IMR-90 (cell line): ENCODE results near the gene ERGIC1. TPM values are rescaled to one million over a fixed set of nuclear protein-coding genes. Genes with fewer than 3 reads are reported as not detected.

Experiments used
- ATAC-seq: fragments of 200-7000 bp; cut with Tn5 transposase; 2 replicates; pipeline ENCODE4 v1.9.1; 2020; ENCODE audit warnings: low read depth, mild to moderate bottlenecking, moderate library complexity
- BruUV-seq: library from RNA; stranded (reverse); fragments of 400-500 nt; replicated peaks from 2 replicates; lab custom pipeline; 2021; lab: Mats Ljungman, UMichigan
- CTCF ChIA-PET: fragments of 300-600 bp; formaldehyde crosslinking; extraction: SDS; loops from one replicate; lab custom pipeline; 2021; ENCODE audit warnings: antibody characterized with exemption; lab: Yijun Ruan, JAX
- POLR2A ChIA-PET: fragments of 300-600 bp; sonication (Branson Sonifier 250); formaldehyde crosslinking; loops from one replicate; lab custom pipeline; 2022; ENCODE audit warnings: antibody characterized with exemption; ENCODE audit not compliant: unreplicated experiment; lab: Charles Lee
- DNase-seq: peaks from one replicate; pipeline ENCODE4 v3.0.0; 2013
- H2AFZ ChIP-seq: replicated peaks from 2 replicates; pipeline ENCODE3; 2013; ENCODE audit warnings: low read length, mild to moderate bottlenecking; ENCODE audit not compliant: poor library complexity
- H2AK5ac ChIP-seq: 2 replicates; pipeline ENCODE4 v1.6.1; 2013; ENCODE audit warnings: low read depth, low read length, inconsistent platforms
- H2AK9ac ChIP-seq: replicated peaks from 2 replicates; pipeline ENCODE3; 2013; ENCODE audit warnings: mild to moderate bottlenecking, low read depth, low read length, moderate library complexity; ENCODE audit not compliant: poor library complexity
- H2BK120ac ChIP-seq: 2 replicates; pipeline ENCODE4 v1.6.1; 2013; ENCODE audit warnings: low read depth, low read length, inconsistent platforms
- H2BK15ac ChIP-seq: 3 replicates; pipeline ENCODE4 v1.6.1; 2013; ENCODE audit warnings: low read depth, low read length, inconsistent platforms
- H2BK20ac ChIP-seq: 2 replicates; pipeline ENCODE4 v1.6.1; 2013; ENCODE audit warnings: low read depth, mild to moderate bottlenecking, inconsistent platforms, low read length, moderate library complexity
- H2BK5ac ChIP-seq: 2 replicates; pipeline ENCODE4 v1.6.1; 2013; ENCODE audit warnings: mild to moderate bottlenecking, low read depth, low read length, inconsistent platforms; ENCODE audit not compliant: poor library complexity, severe bottlenecking
- H3K14ac ChIP-seq: replicated peaks from 2 replicates; pipeline ENCODE4 v1.6.1; 2013; ENCODE audit warnings: low read depth, low read length, inconsistent platforms
- H3K18ac ChIP-seq: 2 replicates; pipeline ENCODE4 v1.6.1; 2013; ENCODE audit warnings: low read depth, low read length, control low read depth
- H3K23ac ChIP-seq: 2 replicates; pipeline ENCODE4 v1.6.1; 2013; ENCODE audit warnings: low read depth, low read length, inconsistent platforms
- H3K27ac ChIP-seq: 2 replicates; pipeline ENCODE4 v1.5.1; 2013; ENCODE audit warnings: mild to moderate bottlenecking, control low read depth, low read length; ENCODE audit not compliant: insufficient read depth
- H3K27me3 ChIP-seq: 2 replicates; pipeline ENCODE4 v1.6.1; 2013; ENCODE audit warnings: low read length; ENCODE audit not compliant: control insufficient read depth, insufficient read depth
- H3K36me3 ChIP-seq: 2 replicates; pipeline ENCODE4 v1.6.1; 2013; ENCODE audit warnings: low read length, mixed read lengths; ENCODE audit not compliant: control insufficient read depth, insufficient read depth
- H3K4ac ChIP-seq: 2 replicates; pipeline ENCODE4 v1.6.1; 2013; ENCODE audit warnings: low read depth, low read length, inconsistent platforms
- H3K4me1 ChIP-seq: 2 replicates; pipeline ENCODE4 v1.6.1; 2013; ENCODE audit warnings: low read length, mixed read lengths; ENCODE audit not compliant: control insufficient read depth, insufficient read depth
- H3K4me2 ChIP-seq: 2 replicates; pipeline ENCODE4 v1.6.1; 2013; ENCODE audit warnings: low read depth, mild to moderate bottlenecking, control low read depth, low read length, moderate library complexity
- H3K4me3 ChIP-seq: 2 replicates; pipeline ENCODE4 v1.5.1; 2013; ENCODE audit warnings: low read depth, mild to moderate bottlenecking, control low read depth, low read length, moderate library complexity; ENCODE audit not compliant: insufficient read depth
- H3K56ac ChIP-seq: 2 replicates; pipeline ENCODE4 v1.6.1; 2013; ENCODE audit warnings: low read length, inconsistent platforms; ENCODE audit not compliant: insufficient read depth; ENCODE audit errors: extremely low read depth
- H3K79me1 ChIP-seq, 2 experiments: 2 replicates each; pipeline ENCODE4 v1.6.1; 2013; ENCODE audit warnings: low read length in 2 of 2, inconsistent platforms in 1 of 2, low read depth in 1 of 2
- H3K9ac ChIP-seq: 2 replicates; pipeline ENCODE4 v1.6.1; 2013; ENCODE audit warnings: low read depth, low read length, control low read depth
- H3K9me1 ChIP-seq: 2 replicates; pipeline ENCODE4 v1.6.1; 2013; ENCODE audit warnings: low read length, inconsistent platforms; ENCODE audit not compliant: insufficient read depth
- H3K9me3 ChIP-seq: 2 replicates; pipeline ENCODE4 v1.6.1; 2013; ENCODE audit warnings: low read length; ENCODE audit not compliant: control insufficient read depth, insufficient read depth
- H4K20me1 ChIP-seq: 2 replicates; pipeline ENCODE4 v1.6.1; 2013; ENCODE audit warnings: low read length, inconsistent platforms; ENCODE audit not compliant: insufficient read depth
- H4K5ac ChIP-seq: 2 replicates; pipeline ENCODE4 v1.6.1; 2013; ENCODE audit warnings: mild to moderate bottlenecking, low read depth, low read length, control low read depth
- H4K8ac ChIP-seq, 2 experiments: 2 replicates each; pipeline ENCODE4 v1.6.1; 2013; ENCODE audit warnings: low read depth in 2 of 2, low read length in 2 of 2, control low read depth in 1 of 2, inconsistent platforms in 1 of 2
- H4K91ac ChIP-seq: 2 replicates; pipeline ENCODE4 v1.6.1; 2013; ENCODE audit warnings: low read depth, low read length, inconsistent platforms; ENCODE audit not compliant: insufficient read depth
- FOS ChIP-seq: fragments of 150-350 bp; IDR thresholded peaks from 2 replicates; pipeline ENCODE4 v1.6.1; 2016; ENCODE audit warnings: low read depth, low read length
- NFE2L2 ChIP-seq: fragments of 150-350 bp; IDR thresholded peaks from 2 replicates; pipeline ENCODE4 v1.6.1; 2016; ENCODE audit warnings: low read depth, mild to moderate bottlenecking, low read length
- RFX5 ChIP-seq: IDR thresholded peaks from 2 replicates; pipeline ENCODE4 v1.8.0; 2012; ENCODE audit warnings: low read depth, mild to moderate bottlenecking, low read length, moderate library complexity
- SMC3 ChIP-seq: fragments of 150-350 bp; IDR thresholded peaks from 2 replicates; pipeline ENCODE4 v1.6.1; 2016; ENCODE audit warnings: low read depth, mild to moderate bottlenecking, antibody characterized with exemption, low read length, moderate library complexity
- WGBS, 2 experiments: methylation state at CpG; one replicate each; pipeline versions ENCODE4 v1.1.5 to v1.1.7; 2013; ENCODE audit warnings: missing lambda C conversion rate in 2 of 2; ENCODE audit not compliant: insufficient read length in 1 of 2; ENCODE audit errors: extremely low coverage in 2 of 2; 5-methylcytosine and 5-hydroxymethylcytosine counted together
- dilution Hi-C: fragments of 300-500 bp; cut with HindIII; formaldehyde crosslinking; loops from one replicate; pipeline ENCODE4 v1.14.3; 2018; ENCODE audit warnings: low sequenced_read_pairs; ENCODE audit not compliant: unreplicated experiment
- in situ Hi-C: fragments of 300-500 bp; cut with MboI; formaldehyde crosslinking; loops from 3 replicates; pipeline ENCODE4 v1.14.3; 2019; ENCODE audit warnings: low sequenced_read_pairs, inconsistent platforms, mixed read lengths
- intact Hi-C: fragments of 100-400 bp; cut with micrococcal nuclease; formaldehyde crosslinking; loops from 2 replicates; pipeline ENCODE4 v1.10.0; 2022
- polyA plus RNA-seq, 3 experiments: library from polyadenylated mRNA; depleted of rRNA; stranded (reverse); fragments of >200 nt; gene quantifications; 2 replicates each; pipeline ENCODE4 v1.2.3, GENCODE V29; 2012; ENCODE audit warnings: low replicate concordance in 1 of 3
- total RNA-seq: library from RNA; depleted of rRNA; stranded (reverse); fragments of >200 nt; gene quantifications from 2 replicates; pipeline ENCODE4 v1.2.3, GENCODE V29; 2012
- TF ChIP-seq, protein P1 (sequence below): fragments of 150-350 bp; IDR thresholded peaks from 2 replicates; pipeline ENCODE4 v1.6.1; 2017; ENCODE audit warnings: mild to moderate bottlenecking, antibody characterized with exemption, low read length, low read depth

Gene ERGIC1
- total and polyA plus RNA-seq, 2 of the 4 experiments (the other 2 are of a cell fraction) = 134 to 192 TPM

DNA sequence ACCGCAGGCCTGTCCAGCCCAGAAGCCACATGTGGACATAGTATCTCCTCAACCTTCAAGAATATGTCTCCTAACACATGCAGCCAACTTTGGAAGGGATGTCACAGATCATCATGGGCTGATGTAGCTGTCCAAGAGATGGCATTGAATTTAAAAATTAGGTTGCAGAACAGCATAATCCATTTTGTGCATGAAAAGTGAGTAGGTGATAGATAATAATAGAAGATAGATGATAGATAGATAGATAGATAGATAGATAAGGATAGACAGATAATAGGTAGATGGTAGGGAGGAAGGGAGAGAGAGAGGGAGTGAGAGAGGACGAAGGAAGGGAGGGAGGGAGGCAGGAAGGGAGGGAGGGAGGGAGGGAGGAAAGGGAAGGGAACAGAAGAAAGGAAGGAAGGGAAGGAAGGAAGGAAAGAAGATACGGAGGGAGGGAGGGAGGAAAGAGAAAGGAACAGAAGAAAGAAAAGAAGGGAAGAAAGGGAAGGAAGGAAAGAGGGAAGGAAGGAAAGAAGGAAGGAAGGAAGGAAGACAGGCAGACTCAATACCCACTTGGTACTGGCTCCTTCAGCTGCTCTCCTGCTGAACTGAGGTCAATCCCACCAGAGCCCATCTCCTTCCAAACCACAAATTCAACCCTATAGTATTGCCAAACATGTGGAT lies 28.9 kb upstream of the ERGIC1 start:
- peaks cover 3% of the 10 kb centered on the region for H3K9me3 ChIP-seq
- H3K79me1 ChIP-seq = peaks cover 12 to 32% of the 10 kb centered on the region in 2 experiments
- peaks cover 23% of the 10 kb centered on the region for H3K4me1 ChIP-seq
- H2AFZ ChIP-seq = no peak overlapping the region
- H3K56ac ChIP-seq = no peak overlapping the region
- no peak overlapping the region for H2AK9ac ChIP-seq
- H3K23ac ChIP-seq = no peak overlapping the region
- TF ChIP-seq FOS (no peak), RFX5 (no peak), SMC3 (no peak), NFE2L2 (no peak)
- TF ChIP-seq, protein P1, sequence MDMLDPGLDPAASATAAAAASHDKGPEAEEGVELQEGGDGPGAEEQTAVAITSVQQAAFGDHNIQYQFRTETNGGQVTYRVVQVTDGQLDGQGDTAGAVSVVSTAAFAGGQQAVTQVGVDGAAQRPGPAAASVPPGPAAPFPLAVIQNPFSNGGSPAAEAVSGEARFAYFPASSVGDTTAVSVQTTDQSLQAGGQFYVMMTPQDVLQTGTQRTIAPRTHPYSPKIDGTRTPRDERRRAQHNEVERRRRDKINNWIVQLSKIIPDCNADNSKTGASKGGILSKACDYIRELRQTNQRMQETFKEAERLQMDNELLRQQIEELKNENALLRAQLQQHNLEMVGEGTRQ = no peak
- intact Hi-C loops (no loop called here), in situ Hi-C loops (no loop called here), dilution Hi-C loops (no loop called here)
- peaks cover 21% of the 10 kb centered on the region for H3K9me1 ChIP-seq
- no peaks in the 10 kb centered on the region for H4K20me1 ChIP-seq
- 0 out of 2 replicates have a peak overlapping the region, but pooled peaks have one; percentile 18 for H3K4ac ChIP-seq
- no peak overlapping the region for H3K18ac ChIP-seq
- no peaks in the 10 kb centered on the region for H3K27me3 ChIP-seq
- H3K14ac ChIP-seq = no peak overlapping the region
- POLR2A ChIA-PET = no interaction called here
- no peak overlapping the region for H2BK5ac ChIP-seq
- H3K36me3 ChIP-seq = no peaks in the 10 kb centered on the region
- no peak overlapping the region for H2BK15ac ChIP-seq
- no peak overlapping the region for H3K4me2 ChIP-seq
- H3K4me3 ChIP-seq = no peak overlapping the region
- no peak overlapping the region for H3K27ac ChIP-seq
- H4K5ac ChIP-seq = no peak overlapping the region
- DNase-seq = no peak
- H4K91ac ChIP-seq = no peak overlapping the region
- no peak overlapping the region for H2BK20ac ChIP-seq
- no peak overlapping the region for H4K8ac ChIP-seq
- no peak overlapping the region for H3K9ac ChIP-seq
- 75 to 100% methylated on average over 1 to 2 of the region's 3 CpGs for WGBS, 2 experiments
- peak overlapping the region; percentile 14; the same call in 1 of the 2 replicates for H2BK120ac ChIP-seq
- H2AK5ac ChIP-seq = no peak overlapping the region
- CTCF ChIA-PET = no interaction called here
- BruUV-seq = no TSS peak
- ATAC-seq = no peak
